Keratinocyte (primary cell): ENCODE measurements around the gene REEP6. TPM values are rescaled to one million over a fixed set of nuclear protein-coding genes. Genes with fewer than 3 reads are reported as not detected.

ENCODE experiments used
- DNase-seq: peaks from one replicate; pipeline ENCODE4 v3.0.0-alpha.2; 2011; ENCODE audit warnings: low read depth, missing footprints, low spot score
- FAIRE-seq: peaks from 2 replicates; lab custom pipeline; 2011; peaks lifted over from hg19 to GRCh38; lab: Jason Lieb, UNC
- H2AFZ ChIP-seq: 2 replicates; pipeline ENCODE4 v1.6.0; 2012; ENCODE audit warnings: low read length, control low read depth, inconsistent platforms; ENCODE audit not compliant: control insufficient read depth
- H3K27ac ChIP-seq: 2 replicates; pipeline ENCODE4 v1.5.1; 2011; ENCODE audit warnings: low read length; ENCODE audit not compliant: control insufficient read depth, insufficient read depth
- H3K27me3 ChIP-seq: 3 replicates; pipeline ENCODE4 v1.6.0; 2011; ENCODE audit warnings: low read length; ENCODE audit not compliant: control insufficient read depth, insufficient read depth; ENCODE audit errors: extremely low read depth
- H3K36me3 ChIP-seq, 2 experiments: 2 replicates in 1 of 2; 3 replicates in 1 of 2; pipeline ENCODE4 v1.5.1; 2011; ENCODE audit warnings: low read length in 2 of 2, mild to moderate bottlenecking in 1 of 2; ENCODE audit not compliant: control insufficient read depth in 2 of 2, insufficient read depth in 2 of 2; ENCODE audit errors: extremely low read depth in 1 of 2
- H3K4me1 ChIP-seq: 3 replicates; pipeline ENCODE4 v1.5.1; 2011; ENCODE audit warnings: low read length; ENCODE audit not compliant: control insufficient read depth, insufficient read depth; ENCODE audit errors: extremely low read depth
- H3K4me2 ChIP-seq: 3 replicates; pipeline ENCODE4 v1.6.0; 2011; ENCODE audit warnings: low read depth, low read length; ENCODE audit not compliant: control insufficient read depth, insufficient read depth; ENCODE audit errors: extremely low read depth
- H3K4me3 ChIP-seq, 3 experiments: fragments of 200-600 bp in 1 of 3; sonication (generic) in 1 of 3; 2 replicates in 2 of 3; 3 replicates in 1 of 3; pipeline ENCODE4 v1.5.1; 2011 to 2016; ENCODE audit warnings: low read length in 3 of 3, mild to moderate bottlenecking in 3 of 3, control low read depth in 2 of 3, inconsistent platforms in 1 of 3, low read depth in 1 of 3, mixed read lengths in 1 of 3, mixed run types in 1 of 3, moderate library complexity in 1 of 3; ENCODE audit not compliant: control insufficient read depth in 2 of 3, insufficient read depth in 2 of 3; ENCODE audit errors: extremely low read depth in 1 of 3
- H3K79me2 ChIP-seq: 2 replicates; pipeline ENCODE4 v1.6.0; 2012; ENCODE audit warnings: low read length; ENCODE audit not compliant: control insufficient read depth, insufficient read depth
- H3K9ac ChIP-seq: 3 replicates; pipeline ENCODE4 v1.6.0; 2011; ENCODE audit warnings: low read length; ENCODE audit not compliant: control insufficient read depth, insufficient read depth; ENCODE audit errors: extremely low read depth
- H3K9me1 ChIP-seq: 3 replicates; pipeline ENCODE4 v1.6.0; 2011; ENCODE audit warnings: low read length; ENCODE audit not compliant: control insufficient read depth, insufficient read depth; ENCODE audit errors: extremely low read depth
- H3K9me3 ChIP-seq: 2 replicates; pipeline ENCODE4 v1.5.1; 2012; ENCODE audit warnings: low read depth, low read length; ENCODE audit not compliant: control insufficient read depth
- H4K20me1 ChIP-seq: 3 replicates; pipeline ENCODE4 v1.6.0; 2011; ENCODE audit warnings: low read length; ENCODE audit not compliant: control insufficient read depth, insufficient read depth; ENCODE audit errors: extremely low read depth
- EZH2 ChIP-seq: IDR thresholded peaks from one replicate; pipeline ENCODE4 v1.6.1; 2012; ENCODE audit warnings: inconsistent platforms, mild to moderate bottlenecking, low read length, moderate library complexity
- dilution Hi-C: fragments of 300-500 bp; cut with MboI; formaldehyde crosslinking; loops from one replicate; pipeline ENCODE4 v1.7.0; 2020; ENCODE audit warnings: low sequenced_read_pairs; ENCODE audit not compliant: extremely low pct_ligation_motif_present
- polyA plus RNA-seq, 5 experiments: library from polyadenylated mRNA; depleted of rRNA in 3 of 5; stranded (reverse) in 3 of 5; stranded (forward) in 1 of 5; unstranded in 1 of 5; fragments of >200 nt; gene quantifications; 1 replicate in 1 of 5; 2 replicates in 3 of 5; 3 replicates in 1 of 5; pipeline versions ENCODE4 v1.2.1 to v1.2.3, GENCODE V29; 2011 to 2012; ENCODE audit warnings: missing spikeins in 2 of 5, low read depth in 1 of 5, low replicate concordance in 1 of 5
- TF ChIP-seq, protein P1 (sequence below), 3 experiments: IDR thresholded peaks in 1 of 3; conservative IDR thresholded peaks in 1 of 3; optimal IDR thresholded peaks in 1 of 3; 2 replicates in 2 of 3; 3 replicates in 1 of 3; pipeline versions ENCODE3 to v1.5.1; 2011; ENCODE audit warnings: low read length in 3 of 3, mild to moderate bottlenecking in 3 of 3, moderate library complexity in 2 of 3, control low read depth in 1 of 3, inconsistent platforms in 1 of 3; ENCODE audit not compliant: insufficient read depth in 2 of 3; ENCODE audit errors: extremely low read depth in 1 of 3

REEP6 gene
- polyA plus RNA-seq, 1 donor (not counting 4 experiments of a cell fraction or from before 2014, with no cell fraction given): 1.2 TPM

GRCh38 chr19:1509602-1510441 lies 18.8 kb downstream of the REEP6 start:
- no peak overlapping the region for H2AFZ ChIP-seq
- H3K27ac ChIP-seq: no peak overlapping the region
- peaks cover 0 to 5% of the 10 kb centered on the region in 2 experiments for H3K36me3 ChIP-seq
- FAIRE-seq (peak; percentile 34), DNase-seq (no peak)
- no peak overlapping the region for H3K9ac ChIP-seq
- H3K79me2 ChIP-seq: no peaks in the 10 kb centered on the region
- no peak for TF ChIP-seq EZH2
- TF ChIP-seq, protein P1, sequence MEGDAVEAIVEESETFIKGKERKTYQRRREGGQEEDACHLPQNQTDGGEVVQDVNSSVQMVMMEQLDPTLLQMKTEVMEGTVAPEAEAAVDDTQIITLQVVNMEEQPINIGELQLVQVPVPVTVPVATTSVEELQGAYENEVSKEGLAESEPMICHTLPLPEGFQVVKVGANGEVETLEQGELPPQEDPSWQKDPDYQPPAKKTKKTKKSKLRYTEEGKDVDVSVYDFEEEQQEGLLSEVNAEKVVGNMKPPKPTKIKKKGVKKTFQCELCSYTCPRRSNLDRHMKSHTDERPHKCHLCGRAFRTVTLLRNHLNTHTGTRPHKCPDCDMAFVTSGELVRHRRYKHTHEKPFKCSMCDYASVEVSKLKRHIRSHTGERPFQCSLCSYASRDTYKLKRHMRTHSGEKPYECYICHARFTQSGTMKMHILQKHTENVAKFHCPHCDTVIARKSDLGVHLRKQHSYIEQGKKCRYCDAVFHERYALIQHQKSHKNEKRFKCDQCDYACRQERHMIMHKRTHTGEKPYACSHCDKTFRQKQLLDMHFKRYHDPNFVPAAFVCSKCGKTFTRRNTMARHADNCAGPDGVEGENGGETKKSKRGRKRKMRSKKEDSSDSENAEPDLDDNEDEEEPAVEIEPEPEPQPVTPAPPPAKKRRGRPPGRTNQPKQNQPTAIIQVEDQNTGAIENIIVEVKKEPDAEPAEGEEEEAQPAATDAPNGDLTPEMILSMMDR (optimal IDR thresholded peaks at IDR 0.05 in 1 of 3, IDR thresholded peaks at IDR 0.05 in 1 of 3, conservative IDR thresholded peaks at IDR 0.05 in 1 of 3; ENCODE audit: extremely low read depth in 1 of 3, insufficient read depth in 2 of 3, low read length in 3 of 3): no peak
- no peaks in the 10 kb centered on the region for H3K9me3 ChIP-seq
- H3K4me3 ChIP-seq: no peak overlapping the region
- dilution Hi-C loops: no loop called here
- H3K4me2 ChIP-seq: no peak overlapping the region
- H4K20me1 ChIP-seq: no peaks in the 10 kb centered on the region
- peaks cover 13% of the 10 kb centered on the region for H3K4me1 ChIP-seq
- no peaks in the 10 kb centered on the region for H3K9me1 ChIP-seq
- H3K27me3 ChIP-seq: no peaks in the 10 kb centered on the region

DNA sequence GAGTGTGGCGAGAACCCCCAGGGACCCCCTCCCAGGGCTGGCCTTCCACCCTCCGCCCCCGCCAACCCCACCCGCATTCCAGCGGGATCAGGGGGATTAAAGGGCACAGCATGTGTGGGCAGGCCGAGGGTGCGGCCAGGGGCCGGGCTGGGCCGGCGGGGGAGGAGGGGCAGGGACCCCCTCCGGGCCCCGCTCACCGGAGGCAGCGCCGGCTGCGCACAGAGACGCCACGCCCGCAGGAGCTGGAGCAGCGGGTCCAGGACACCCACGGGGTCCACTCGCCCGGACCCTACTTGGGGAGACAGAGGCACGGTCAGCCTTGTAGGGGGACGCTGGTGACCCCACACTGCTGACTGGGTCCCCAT lies 19.4 kb downstream of the REEP6 start:
- no peaks in the 10 kb centered on the region for H3K27me3 ChIP-seq
- H3K4me3 ChIP-seq: no peak overlapping the region
- H3K27ac ChIP-seq: no peak overlapping the region
- H2AFZ ChIP-seq: no peak overlapping the region
- H3K36me3 ChIP-seq: peaks cover 0 to 3% of the 10 kb centered on the region in 2 experiments
- TF ChIP-seq, protein P1 (optimal IDR thresholded peaks at IDR 0.05 in 1 of 3, IDR thresholded peaks at IDR 0.05 in 1 of 3, conservative IDR thresholded peaks at IDR 0.05 in 1 of 3; ENCODE audit: extremely low read depth in 1 of 3, insufficient read depth in 2 of 3, low read length in 3 of 3): no peak
- TF ChIP-seq EZH2: no peak
- dilution Hi-C loops: no loop called here
- H3K79me2 ChIP-seq: no peaks in the 10 kb centered on the region
- no peaks in the 10 kb centered on the region for H4K20me1 ChIP-seq
- FAIRE-seq: no peak
- no peak overlapping the region for H3K4me2 ChIP-seq
- DNase-seq: no peak
- H3K9ac ChIP-seq: no peak overlapping the region
- no peaks in the 10 kb centered on the region for H3K9me3 ChIP-seq
- no peaks in the 10 kb centered on the region for H3K9me1 ChIP-seq
- H3K4me1 ChIP-seq: peaks cover 13% of the 10 kb centered on the region
